Uterus (tissue), 4 donors: ENCODE data around the gene ADPRM. TPM values are rescaled to one million over a fixed set of nuclear protein-coding genes. Genes with fewer than 3 reads are reported as not detected.

ENCODE experiments used
- DNase-seq, 2 donors: peaks; one replicate each; pipeline ENCODE4 v3.0.0-alpha.2; 2019 to 2020
- H3K27ac ChIP-seq, 2 donors: fragments of 200-600 bp; sonication (generic); 1 replicate in 1 of 2; 2 replicates in 1 of 2; pipeline ENCODE4 v1.5.1; 2016 to 2018
- H3K27me3 ChIP-seq, 2 donors: fragments of 200-600 bp; sonication (generic); one replicate each; pipeline ENCODE4 v1.5.1; 2018 to 2019; ENCODE audit warnings: control low read depth in 1 of 2
- H3K36me3 ChIP-seq, 2 donors: fragments of 200-600 bp; sonication (generic); one replicate each; pipeline ENCODE4 v1.5.1; 2019; ENCODE audit warnings: control low read depth in 1 of 2
- H3K4me1 ChIP-seq, 2 donors: fragments of 200-600 bp; sonication (generic); one replicate each; pipeline ENCODE4 v1.5.1; 2018 to 2019; ENCODE audit warnings: control low read depth in 1 of 2
- H3K4me3 ChIP-seq, 2 donors: fragments of 200-600 bp; sonication (generic); 1 replicate in 1 of 2; 2 replicates in 1 of 2; pipeline ENCODE4 v1.5.1; 2018 to 2019; ENCODE audit warnings: mild to moderate bottlenecking in 1 of 2
- H3K9me3 ChIP-seq, 2 donors: fragments of 200-600 bp; sonication (generic); one replicate each; pipeline ENCODE4 v1.5.1; 2019; ENCODE audit warnings: control low read depth in 1 of 2
- POLR2A ChIP-seq, 2 donors: fragments of 450-650 bp; IDR thresholded peaks; one replicate each; pipeline ENCODE4 v1.6.1; 2016; ENCODE audit warnings: antibody characterized with exemption in 2 of 2, mild to moderate bottlenecking in 1 of 2, moderate library complexity in 1 of 2
- intact Hi-C: fragments of 100-400 bp; cut with DNase I; formaldehyde crosslinking; loops from one replicate; pipeline ENCODE4 v1.15.1; 2023; ENCODE audit warnings: low total_unique reads
- total RNA-seq, 4 donors: library from RNA; depleted of rRNA in 3 of 4; stranded (reverse); fragments of >200 nt in 3 of 4; gene quantifications; one replicate each; pipeline versions ENCODE4 v1.1.0 to v1.2.4, GENCODE V29; 2014 to 2023
- TF ChIP-seq, protein P1 (sequence below), 4 experiments: fragments of 200-600 bp in 2 of 4; fragments of 450-650 bp in 2 of 4; sonication (generic) in 2 of 4; IDR thresholded peaks; one replicate each; pipeline ENCODE4 v1.5.1; 2016 to 2019; ENCODE audit warnings: antibody characterized with exemption in 4 of 4, mild to moderate bottlenecking in 2 of 4, moderate library complexity in 1 of 4
- donor health status: DM: yes; HTN: yes; CAD: no.

ADPRM gene
- total RNA-seq, 4 donors from 2014 or later = 14.0 to 32.6 (median 17.8) TPM

DNA sequence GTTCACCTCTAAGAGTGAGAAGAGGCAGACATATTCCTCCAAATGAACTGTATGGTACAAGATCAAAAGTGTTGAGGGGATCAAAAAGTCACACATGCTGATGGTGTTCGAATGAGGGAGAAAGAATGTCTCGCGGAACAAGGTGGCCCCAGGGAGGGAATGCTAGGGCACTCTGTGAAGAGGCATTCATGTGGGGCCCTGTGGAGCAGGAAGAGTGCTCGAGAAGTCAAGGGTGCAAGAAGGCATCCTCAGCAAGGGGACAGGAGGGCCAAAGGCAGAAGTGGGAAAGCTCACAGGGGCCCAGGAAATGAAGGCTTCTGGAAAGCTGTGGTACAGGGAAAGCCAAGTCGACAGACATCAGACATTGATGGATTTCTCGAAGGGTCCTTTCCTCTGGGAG, 34.2 kb upstream of the ADPRM start:
- Histone ChIP-seq H3K27me3 (no peaks in the 10 kb centered on the region), H3K36me3 (no peaks in the 10 kb centered on the region), H3K4me3 (no peak overlapping the region), H3K27ac (no peak overlapping the region), H3K4me1 (no peaks in the 10 kb centered on the region), H3K9me3 (no peaks in the 10 kb centered on the region)
- intact Hi-C loops = no loop called here
- DNase-seq = no peak
- TF ChIP-seq, protein P1, sequence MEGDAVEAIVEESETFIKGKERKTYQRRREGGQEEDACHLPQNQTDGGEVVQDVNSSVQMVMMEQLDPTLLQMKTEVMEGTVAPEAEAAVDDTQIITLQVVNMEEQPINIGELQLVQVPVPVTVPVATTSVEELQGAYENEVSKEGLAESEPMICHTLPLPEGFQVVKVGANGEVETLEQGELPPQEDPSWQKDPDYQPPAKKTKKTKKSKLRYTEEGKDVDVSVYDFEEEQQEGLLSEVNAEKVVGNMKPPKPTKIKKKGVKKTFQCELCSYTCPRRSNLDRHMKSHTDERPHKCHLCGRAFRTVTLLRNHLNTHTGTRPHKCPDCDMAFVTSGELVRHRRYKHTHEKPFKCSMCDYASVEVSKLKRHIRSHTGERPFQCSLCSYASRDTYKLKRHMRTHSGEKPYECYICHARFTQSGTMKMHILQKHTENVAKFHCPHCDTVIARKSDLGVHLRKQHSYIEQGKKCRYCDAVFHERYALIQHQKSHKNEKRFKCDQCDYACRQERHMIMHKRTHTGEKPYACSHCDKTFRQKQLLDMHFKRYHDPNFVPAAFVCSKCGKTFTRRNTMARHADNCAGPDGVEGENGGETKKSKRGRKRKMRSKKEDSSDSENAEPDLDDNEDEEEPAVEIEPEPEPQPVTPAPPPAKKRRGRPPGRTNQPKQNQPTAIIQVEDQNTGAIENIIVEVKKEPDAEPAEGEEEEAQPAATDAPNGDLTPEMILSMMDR (IDR thresholded peaks at IDR 0.05) = no peak
- no peak for TF ChIP-seq POLR2A (IDR thresholded peaks at IDR 0.05)

DNA sequence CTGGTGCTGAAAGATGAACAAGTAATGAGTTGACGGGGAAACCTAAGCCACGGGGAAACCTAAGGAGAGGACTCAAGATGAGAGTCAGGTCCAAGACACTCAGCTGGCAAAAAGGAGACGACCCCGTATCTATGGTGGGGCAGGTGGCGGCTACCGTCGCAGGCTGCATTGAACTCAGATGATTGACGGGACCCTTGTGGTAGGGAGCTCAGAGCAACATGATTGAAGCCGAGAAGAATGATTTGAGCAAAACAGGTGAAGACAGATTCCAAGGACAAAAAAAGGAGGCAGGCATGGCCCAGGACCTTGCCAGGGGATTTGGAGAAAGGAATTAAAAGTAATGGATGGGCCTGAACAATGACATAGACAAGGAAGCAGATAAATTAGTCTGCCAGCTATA, 32.8 kb upstream of the ADPRM start:
- Histone ChIP-seq H3K36me3 (no peaks in the 10 kb centered on the region), H3K4me1 (no peaks in the 10 kb centered on the region), H3K27me3 (no peaks in the 10 kb centered on the region), H3K4me3 (no peak overlapping the region), H3K9me3 (no peaks in the 10 kb centered on the region), H3K27ac (no peak overlapping the region)
- no peak for DNase-seq
- TF ChIP-seq, protein P1 (IDR thresholded peaks at IDR 0.05) = no peak
- no peak for TF ChIP-seq POLR2A (IDR thresholded peaks at IDR 0.05)
- intact Hi-C loops = no loop called here

DNA sequence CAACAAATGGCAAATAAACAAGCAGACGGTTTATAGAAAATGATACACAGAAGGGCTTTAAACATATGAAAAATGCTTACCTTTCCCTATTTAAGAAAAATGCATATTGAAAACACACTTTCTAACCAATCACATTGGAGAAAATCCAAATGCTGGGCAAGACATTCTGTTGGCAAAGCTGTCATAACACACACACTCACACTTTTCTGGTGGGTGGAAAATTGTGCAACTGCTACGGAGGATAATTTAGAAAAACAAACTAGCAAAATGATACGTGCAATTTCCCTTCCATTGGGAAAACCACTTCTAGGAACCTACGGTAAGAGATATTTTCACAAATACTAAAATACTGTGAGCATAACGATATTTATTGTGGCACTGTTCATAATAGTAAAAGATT, 30.5 kb upstream of the ADPRM start:
- Histone ChIP-seq H3K27me3 (no peaks in the 10 kb centered on the region), H3K9me3 (no peaks in the 10 kb centered on the region), H3K4me3 (no peak overlapping the region), H3K4me1 (no peaks in the 10 kb centered on the region), H3K27ac (no peak overlapping the region), H3K36me3 (no peaks in the 10 kb centered on the region)
- no peak for DNase-seq
- TF ChIP-seq, protein P1 (IDR thresholded peaks at IDR 0.05) = no peak
- no peak for TF ChIP-seq POLR2A (IDR thresholded peaks at IDR 0.05)
- intact Hi-C loops = no loop called here

DNA sequence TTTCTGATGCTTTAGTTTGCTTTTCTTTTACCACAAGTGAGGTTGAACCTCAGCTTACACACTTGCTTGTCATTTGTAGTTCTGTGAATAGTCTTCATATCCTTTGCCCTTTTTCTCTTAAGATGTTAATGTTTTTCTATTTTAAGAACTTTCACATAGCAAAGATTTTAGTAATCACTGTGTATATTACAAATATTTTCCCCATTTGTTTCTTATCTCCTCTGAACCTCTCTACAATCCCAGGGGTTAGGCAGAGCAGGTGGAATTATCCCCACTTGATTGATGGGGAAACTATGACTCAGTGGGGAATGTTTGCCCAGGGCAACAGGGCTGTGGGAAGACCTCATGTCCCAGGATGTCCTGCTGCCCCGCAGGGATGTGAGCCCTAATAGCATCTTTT, 28.6 kb upstream of the ADPRM start:
- Histone ChIP-seq H3K4me3 (no peak overlapping the region), H3K36me3 (no peaks in the 10 kb centered on the region), H3K9me3 (no peaks in the 10 kb centered on the region), H3K27ac (no peak overlapping the region), H3K4me1 (no peaks in the 10 kb centered on the region), H3K27me3 (no peaks in the 10 kb centered on the region)
- no peak for DNase-seq
- intact Hi-C loops = no loop called here
- TF ChIP-seq POLR2A (IDR thresholded peaks at IDR 0.05) = no peak
- TF ChIP-seq, protein P1 (IDR thresholded peaks at IDR 0.05) = no peak

DNA sequence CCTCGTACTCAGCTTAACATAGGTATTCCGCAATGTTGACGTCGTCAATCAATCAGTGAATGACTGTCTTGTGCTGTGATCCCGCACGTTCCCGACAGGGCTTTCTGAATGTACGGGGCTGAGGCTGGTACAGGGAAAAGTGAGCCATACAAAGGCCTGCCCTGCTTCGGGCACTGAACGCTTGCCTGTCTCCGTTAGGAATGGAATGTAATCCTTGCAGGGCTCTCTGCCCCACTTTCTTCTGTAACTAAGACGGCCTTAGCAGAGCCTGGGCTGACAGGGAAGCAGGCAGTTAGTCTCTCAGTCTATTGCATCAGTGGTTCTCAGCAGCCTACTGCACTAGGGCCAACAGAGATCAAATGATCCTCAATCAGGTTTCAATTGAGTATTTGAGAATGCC, 24.1 kb upstream of the ADPRM start:
- Histone ChIP-seq H3K4me1 (no peaks in the 10 kb centered on the region), H3K27me3 (no peaks in the 10 kb centered on the region), H3K36me3 (no peaks in the 10 kb centered on the region), H3K27ac (no peak overlapping the region), H3K9me3 (no peaks in the 10 kb centered on the region), H3K4me3 (no peak overlapping the region)
- intact Hi-C loops = no loop called here
- TF ChIP-seq POLR2A (IDR thresholded peaks at IDR 0.05) = no peak
- TF ChIP-seq, protein P1 (IDR thresholded peaks at IDR 0.05) = no peak
- no peak for DNase-seq
